Stimulated activated CD4-positive, alpha-beta T cell treated with anti-CD3 and anti-CD28 coated beads, Interleukin-2, amount 100 ng/mL, for 4 hours (primary cell): ENCODE measurements around the gene KPNB1.
A peak's percentile ranks its signal among the peaks of the same experiment; 100 is the strongest.

ENCODE experiments used
- DNase-seq: peaks from one replicate; pipeline ENCODE4 v3.0.0-alpha.2; 2020; ENCODE audit warnings: low read depth

KPNB1 gene

DNA sequence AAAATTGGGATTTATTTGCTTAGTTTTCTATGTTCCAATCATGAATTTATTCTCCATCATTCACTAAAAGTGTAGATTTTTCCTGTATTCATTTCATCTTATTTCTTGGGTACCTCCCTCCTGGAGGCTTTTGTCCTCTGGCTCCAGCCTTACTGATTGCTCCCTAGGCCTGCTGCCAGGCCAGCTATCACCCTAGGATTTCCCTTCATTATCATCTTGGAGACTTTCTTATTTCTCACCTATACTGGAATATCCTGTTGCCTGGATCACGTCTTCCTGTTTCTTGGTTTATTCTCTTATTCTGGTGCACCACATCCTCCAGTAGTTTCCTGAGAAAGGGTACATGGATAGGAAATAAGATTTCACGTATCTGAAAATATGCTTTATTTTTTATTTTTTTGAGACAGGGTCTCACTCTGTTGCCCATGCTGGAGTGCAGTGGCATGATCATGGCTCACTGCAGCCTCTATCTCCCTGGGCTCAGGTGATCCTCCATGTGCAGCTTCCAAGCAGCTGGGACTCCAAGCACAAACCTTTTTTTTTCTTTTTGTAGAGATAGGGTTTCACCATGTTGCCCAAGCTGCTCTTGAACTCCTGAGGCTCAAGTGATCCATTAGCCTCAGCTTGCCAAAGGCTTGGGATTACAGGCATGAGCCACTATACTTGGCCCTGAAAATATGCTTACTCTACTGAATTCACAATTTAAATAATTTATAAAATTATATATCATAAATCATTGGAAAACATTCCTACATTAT lies 13.3 kb upstream of the KPNB1 start:
- DNase-seq, result no peak

DNA sequence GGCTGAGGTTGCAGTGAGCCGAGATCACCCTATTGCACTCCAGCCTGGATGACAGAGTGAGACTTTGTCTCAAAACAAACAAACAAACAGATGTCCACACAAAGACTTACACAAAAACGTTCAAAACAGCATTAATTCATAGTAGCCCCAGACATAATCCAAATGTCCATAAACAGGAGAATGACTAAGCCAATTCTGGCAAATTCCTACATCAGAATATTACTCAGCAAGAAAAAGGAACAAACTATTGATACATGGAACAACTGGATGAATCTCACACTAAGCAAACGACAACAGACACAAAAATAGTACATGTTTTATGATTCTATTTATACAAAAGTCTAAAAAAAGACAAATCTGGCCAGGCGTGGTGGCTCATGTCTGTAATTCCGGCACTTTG lies 10.8 kb upstream of the KPNB1 start:
- DNase-seq, result no peak

DNA sequence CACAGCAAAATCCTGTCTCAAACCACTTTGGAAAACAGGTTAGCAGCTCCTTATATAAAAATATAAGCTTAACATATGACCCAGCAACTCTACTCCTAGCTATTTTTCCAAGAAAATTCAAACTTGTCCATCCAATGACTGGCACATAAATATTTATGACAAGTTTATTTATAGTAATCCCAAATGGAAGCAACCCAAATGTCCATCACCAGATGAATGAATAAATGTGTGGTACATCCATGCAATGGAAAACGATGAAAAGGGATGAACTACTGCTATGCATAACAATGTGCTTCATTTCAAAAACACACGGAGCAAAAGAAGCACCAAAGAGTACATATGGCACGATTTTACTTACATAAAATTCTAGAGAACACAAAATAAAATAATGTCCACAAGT lies 9.6 kb upstream of the KPNB1 start:
- no peak for DNase-seq

DNA sequence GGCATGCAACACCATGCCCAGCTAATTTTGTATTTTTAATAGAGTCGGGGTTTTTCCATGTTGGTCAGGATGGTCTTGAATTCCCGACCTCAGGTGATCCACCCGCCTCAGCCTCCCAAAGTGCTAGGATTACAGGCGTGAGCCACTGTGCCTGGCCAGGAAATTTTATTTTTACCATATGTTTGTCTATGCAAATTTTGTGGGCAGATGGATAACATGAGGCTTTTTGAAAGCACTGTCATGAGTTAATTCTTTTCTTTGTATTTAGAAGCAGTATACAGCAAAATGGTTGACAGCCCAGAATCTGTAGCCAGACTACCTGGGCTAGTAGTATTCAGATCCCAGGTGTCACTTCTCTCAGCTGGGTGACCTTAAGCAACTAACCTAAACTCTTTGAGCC lies 8.5 kb upstream of the KPNB1 start:
- no peak for DNase-seq

- DNase-seq, result no peak
Measured at GRCh38 chr17:47643116-47643515, 6.6 kb upstream of the KPNB1 start.

DNA sequence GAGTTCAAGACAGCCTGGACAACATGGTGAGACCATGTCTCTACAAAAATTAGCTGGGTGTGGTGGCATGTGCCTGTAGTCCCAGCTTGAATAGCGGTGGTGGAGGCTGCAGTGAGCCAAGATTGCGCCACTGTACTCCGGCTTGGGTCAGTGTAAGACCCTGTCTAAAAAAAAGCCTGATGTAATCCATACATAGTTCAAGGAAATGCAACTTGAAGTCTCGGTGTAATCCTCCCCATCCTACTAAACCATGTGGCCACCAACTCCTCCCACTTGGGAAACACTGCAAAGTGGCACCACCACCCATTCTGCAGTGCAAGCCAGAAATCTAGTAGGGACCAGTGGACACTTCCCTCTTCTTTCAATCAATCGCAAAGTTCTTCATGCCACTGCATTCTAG lies 5.4 kb upstream of the KPNB1 start:
- no peak for DNase-seq

DNA sequence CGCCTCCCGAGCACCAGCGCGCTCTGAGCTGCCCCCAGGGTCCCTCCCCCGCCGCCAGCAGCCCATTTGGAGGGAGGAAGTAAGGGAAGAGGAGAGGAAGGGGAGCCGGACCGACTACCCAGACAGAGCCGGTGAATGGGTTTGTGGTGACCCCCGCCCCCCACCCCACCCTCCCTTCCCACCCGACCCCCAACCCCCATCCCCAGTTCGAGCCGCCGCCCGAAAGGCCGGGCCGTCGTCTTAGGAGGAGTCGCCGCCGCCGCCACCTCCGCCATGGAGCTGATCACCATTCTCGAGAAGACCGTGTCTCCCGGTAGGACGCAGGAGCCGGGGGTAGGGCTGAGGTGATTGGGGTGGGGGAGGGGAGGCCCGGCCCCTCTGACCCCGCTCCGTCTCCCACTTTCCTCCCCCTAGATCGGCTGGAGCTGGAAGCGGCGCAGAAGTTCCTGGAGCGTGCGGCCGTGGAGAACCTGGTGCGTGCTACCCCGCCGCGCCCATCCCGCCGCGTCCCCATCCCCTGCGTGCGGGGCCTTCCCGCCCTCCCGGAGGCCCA lies 329 bp downstream of the KPNB1 start:
- DNase-seq, result no peak

DNA sequence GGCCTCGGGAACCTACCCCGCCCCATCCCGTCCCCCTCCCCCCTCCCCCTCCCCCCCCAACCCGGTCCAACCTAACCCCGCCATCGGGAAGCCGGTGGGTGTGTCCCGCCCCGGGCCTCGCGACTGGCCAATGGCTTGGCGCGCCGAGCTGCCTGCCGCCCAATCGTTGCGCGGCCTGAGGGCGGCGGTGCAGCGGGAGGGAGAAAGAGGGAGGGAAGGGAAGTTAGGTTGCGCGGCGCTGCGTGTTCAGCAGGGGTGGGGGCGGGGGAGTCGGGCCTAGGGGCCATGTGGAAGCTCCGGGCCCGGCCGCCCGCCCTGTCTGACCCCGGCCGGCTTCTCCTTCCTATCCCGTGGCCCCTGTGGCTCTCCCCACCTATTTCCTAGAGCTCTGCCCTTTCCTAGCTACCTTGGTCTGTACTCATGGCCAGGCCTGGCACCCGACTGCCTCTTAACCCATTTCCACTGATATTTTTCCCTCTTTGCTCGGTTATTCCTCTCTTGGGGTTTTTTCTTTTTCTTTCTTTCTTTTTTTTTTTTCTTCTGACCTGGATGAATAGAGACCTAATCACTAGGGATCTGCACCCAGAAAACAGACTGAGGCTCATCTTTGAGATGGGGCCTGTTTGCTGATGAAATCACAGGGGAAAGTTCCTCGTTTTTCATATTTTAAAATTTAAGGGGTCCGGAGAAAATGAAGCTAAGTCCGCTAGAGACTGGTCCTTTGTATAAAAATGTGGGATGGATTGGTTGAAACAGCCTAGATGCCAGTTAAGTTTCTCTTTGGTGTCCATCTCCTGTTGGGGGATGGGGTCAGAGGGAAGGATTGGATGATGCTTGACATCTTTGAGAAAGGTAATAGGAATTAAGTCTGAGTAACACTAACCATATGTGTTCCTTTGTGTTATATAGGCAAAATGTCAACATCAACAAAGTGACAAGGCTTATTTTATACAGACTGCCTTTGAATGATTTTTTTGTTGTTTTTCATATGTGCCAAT lies 1.1 kb downstream of the KPNB1 start:
- DNase-seq, result peak; percentile 95

DNA sequence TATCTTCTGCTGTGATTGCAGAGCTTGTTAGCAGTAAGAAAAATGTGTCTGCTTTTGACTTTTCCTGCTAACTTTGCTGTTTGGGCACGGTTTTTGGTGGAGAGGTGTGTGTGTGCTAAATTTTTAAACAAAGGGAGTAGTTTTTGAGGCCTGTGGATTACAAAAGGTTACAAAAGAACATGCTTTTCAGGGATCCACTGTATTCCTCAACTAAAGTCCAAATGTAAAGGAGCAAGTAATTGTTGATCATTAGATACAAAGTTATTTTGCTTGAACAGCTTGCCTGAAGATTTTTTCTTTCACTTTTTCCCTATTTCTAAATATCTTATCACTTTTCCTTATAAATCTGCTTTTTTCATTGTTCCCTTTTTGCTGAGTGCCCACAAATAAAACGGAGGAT lies 2.0 kb downstream of the KPNB1 start:
- no peak for DNase-seq

DNA sequence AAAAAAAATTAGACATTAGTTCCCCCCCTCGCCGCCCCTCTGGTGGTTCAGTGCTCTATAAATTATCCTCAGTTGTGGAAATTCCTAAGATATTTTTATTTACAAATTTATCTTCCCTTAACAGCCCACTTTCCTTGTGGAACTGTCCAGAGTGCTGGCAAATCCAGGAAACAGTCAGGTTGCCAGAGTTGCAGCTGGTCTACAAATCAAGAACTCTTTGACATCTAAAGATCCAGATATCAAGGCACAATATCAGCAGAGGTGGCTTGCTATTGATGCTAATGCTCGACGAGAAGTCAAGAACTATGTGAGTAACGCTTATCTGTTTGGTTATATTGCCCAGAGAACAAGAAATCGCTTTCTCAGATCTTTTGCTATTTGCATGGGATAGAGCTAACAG lies 2.9 kb downstream of the KPNB1 start:
- no peak for DNase-seq

- DNase-seq, result no peak
Measured at GRCh38 chr17:47653442-47653841, 3.7 kb downstream of the KPNB1 start.

- DNase-seq, result no peak
Measured at GRCh38 chr17:47654991-47655390, 5.3 kb downstream of the KPNB1 start.

DNA sequence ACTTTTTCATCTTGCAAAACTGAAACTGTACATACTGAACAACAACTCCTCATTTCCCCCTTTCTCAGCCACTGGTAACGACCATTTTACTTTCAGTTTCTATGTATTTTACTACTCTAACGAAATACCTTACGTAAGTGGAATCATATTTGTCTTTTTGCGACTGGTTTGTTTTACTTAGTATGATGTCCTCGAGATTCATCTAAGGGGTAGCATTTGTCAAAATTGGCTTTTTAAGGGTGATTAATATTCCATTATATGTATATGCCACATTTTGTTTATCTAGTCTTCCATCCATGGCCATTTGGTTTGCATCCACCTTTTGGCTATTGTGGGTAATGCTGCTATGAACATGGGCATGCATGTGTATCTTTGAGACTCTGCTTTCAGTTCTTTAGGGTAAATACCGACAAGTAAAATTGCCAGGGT lies 10.4 kb downstream of the KPNB1 start:
- no peak for DNase-seq

DNA sequence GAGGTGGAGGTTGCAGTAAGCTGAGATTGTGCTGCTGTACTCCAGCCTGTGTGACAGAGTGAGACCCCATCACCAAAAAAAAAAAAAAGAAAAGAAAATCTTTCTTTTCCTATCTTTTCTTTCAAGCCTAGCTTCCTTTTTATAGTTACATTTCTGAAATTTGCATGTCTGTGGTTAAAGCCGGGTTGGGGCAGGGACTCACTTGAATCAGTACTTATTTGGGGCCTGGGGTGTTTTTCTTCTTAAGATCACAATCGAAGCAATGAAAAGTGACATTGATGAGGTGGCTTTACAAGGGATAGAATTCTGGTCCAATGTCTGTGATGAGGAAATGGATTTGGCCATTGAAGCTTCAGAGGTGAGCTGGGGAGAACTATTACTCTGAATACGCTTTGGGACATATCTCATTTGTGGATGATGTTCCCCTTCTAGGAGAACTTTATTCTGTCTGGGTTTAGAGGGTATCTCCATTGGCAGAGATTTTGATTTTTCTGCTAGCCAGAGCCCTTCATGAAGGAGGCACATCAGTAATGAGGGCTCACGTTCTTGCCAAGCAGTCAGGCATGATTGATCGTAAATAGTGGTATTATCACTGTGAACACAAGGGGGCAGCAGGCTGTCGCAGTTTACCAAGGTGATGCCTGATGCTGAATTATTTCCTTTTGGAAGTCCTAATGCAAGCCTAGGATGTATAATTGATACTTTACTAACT lies 14.3 kb downstream of the KPNB1 start:
- DNase-seq, result peak; percentile 50

DNA sequence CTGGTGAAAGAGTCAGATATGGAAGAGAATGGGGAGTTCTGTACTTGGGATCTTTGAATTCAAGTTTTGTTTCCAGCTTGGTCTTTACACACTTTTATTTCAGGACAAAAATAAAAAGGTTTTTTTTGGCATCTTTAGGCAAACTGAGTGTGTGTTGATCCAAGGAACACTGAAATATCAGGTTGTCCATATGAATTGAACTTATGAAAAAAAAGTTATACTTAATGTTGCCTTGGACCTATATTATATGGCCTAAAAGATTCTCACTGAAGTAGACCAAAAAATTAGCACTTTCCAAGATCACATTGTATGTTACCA lies 14.9 kb downstream of the KPNB1 start:
- DNase-seq, result no peak

DNA sequence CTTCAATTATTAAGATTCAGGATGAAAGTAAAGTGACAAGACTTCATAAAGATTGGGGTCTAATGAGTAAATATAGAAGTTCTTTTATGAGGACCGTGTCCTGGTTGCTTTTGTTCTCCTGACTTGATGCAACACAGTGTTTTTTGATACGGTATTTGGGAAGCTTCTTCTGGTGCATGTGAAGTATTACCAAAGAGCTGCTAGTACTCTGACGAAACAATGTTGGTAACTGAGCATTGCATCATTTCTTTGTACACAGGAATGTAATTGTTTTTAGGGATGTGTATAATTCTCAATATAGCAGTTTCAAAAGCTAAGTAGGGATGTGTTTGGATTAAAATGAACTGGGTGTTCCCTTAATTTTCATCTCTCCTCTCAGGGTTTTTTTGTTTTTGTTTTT lies 15.9 kb downstream of the KPNB1 start:
- no peak for DNase-seq

DNA sequence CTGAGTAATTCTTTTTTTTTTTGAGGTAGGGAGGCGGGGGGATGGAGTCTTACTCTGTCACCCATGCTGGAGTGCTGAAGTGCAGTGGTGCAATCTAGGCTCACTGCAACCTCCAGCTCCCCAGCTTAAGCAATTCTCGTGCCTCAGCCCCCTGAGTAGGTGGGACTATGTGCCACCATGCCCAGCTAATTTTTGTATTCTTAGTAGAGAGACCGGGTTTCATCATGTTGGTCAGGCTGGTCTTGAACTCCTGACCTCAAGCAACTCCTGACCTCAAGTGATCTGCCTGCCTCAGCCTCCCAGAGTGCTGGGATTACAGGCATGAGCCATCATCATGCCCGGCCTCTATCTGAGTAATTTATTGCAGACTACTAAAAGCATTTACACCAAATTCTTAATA lies 19.4 kb downstream of the KPNB1 start:
- DNase-seq, result no peak

DNA sequence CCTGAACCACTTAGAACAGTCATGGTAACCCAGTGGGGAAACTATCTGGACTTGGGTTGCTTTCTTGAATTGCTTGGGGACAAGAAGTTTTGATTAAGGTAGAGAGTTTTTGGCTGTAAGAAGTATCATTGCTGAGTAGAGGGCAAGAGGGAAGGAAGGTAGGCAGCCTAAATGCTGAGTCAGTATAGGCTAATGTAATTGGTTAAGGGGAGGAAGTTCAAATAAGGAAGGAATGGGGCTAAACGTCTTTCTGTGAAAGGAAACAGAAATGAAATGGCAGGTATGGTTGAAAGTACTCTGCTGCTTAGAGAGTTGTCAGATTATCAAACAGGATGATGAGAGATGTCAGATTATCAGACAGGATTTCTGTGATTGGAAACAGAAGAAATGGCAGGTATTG lies 20.3 kb downstream of the KPNB1 start:
- DNase-seq, result no peak

- no peak for DNase-seq
Measured at GRCh38 chr17:47674499-47674898, 24.8 kb downstream of the KPNB1 start.

DNA sequence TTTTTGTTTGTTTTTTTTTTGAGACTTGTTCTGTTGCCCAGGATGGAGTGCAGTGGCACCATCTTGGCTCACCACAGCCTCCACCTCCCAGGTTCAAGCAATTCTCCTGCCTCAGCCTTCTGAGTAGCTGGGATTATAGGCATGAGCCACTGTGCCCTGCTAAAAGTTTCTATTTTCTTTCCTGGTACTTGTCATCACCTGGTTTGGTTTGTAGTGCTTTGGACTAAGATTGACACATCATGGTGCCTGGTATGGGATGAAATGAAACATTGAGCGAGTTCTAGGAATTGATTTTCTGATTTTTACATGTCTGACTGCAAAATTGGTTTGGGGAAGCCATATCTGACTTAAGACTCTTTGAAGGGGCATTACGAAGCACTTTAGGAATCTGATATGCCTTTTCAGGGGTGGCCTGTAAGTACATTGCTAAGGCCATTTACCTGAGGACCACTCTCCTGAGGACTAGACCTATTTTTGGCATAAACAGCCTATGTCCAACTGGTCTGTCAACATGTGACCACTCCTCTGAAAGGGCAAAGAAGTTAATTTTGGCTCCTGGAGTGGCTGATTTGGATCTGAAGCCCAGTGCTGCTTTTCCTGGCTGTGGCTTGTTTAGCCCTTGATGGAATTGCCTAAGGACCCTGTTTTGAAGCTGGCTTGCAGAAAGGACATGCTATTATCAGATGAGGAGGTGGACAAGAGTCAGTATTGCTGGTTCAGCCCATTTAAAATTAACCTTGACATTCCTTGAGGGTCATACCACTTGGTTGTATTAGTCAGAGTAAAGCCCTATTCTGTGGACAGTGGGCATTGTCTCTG lies 25.9 kb downstream of the KPNB1 start:
- DNase-seq, result no peak

DNA sequence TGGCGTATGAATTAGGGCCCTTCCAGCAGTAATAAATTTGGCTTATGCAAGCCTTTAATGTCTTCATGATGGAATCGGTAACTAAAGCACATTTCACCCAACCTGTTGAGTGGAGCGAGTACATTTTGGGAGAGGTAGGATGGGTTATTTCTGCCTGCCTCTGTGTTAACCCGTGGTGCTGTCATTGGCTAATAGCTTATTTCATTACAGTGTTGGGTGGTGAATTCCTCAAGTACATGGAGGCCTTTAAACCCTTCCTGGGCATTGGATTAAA lies 26.4 kb downstream of the KPNB1 start:
- DNase-seq, result no peak
